GM10266 (cell line): ENCODE results near the gene ALG12.

ENCODE experiments used
- DNase-seq: peaks from one replicate; pipeline ENCODE4 v3.0.0; 2012; ENCODE audit errors: extremely low spot score
- CTCF ChIP-seq: IDR thresholded peaks from 2 replicates; pipeline ENCODE4 v1.5.1; 2012; ENCODE audit warnings: mild to moderate bottlenecking, low read depth; ENCODE audit not compliant: control insufficient read depth, insufficient read depth; ENCODE audit errors: missing control alignments

ALG12 gene

GRCh38 chr22:49964136-49965090 is 46.2 kb upstream of the ALG12 start:
- TF ChIP-seq CTCF = no peak
- no peak for DNase-seq

- no peak for DNase-seq
- TF ChIP-seq CTCF = no peak
Measured at GRCh38 chr22:49963647-49964026, 45.4 kb upstream of the ALG12 start.

- no peak for TF ChIP-seq CTCF
- DNase-seq = no peak
Measured at GRCh38 chr22:49962751-49963646, 44.8 kb upstream of the ALG12 start.

GRCh38 chr22:49962012-49962750 is 43.9 kb upstream of the ALG12 start:
- peak; percentile 92 for DNase-seq
- TF ChIP-seq CTCF = no peak

GRCh38 chr22:49961601-49962011 is 43.4 kb upstream of the ALG12 start:
- no peak for TF ChIP-seq CTCF
- DNase-seq = no peak

- TF ChIP-seq CTCF = no peak
- DNase-seq = no peak
Measured at GRCh38 chr22:49961005-49961600, 42.9 kb upstream of the ALG12 start.
